ENCODE measurements around the gene TNK2.
"Not testable (repeated sequence)": the region's sequence is repeated elsewhere in the genome, so short reads cannot be mapped to it uniquely, and the experiment has no call there.

TNK2 gene

GRCh38 chr3:195825191-195825588 is 83.2 kb downstream of the TNK2 start:
- Histone ChIP-seq H4K8ac (ENCODE audit: low read length) (no peak overlapping the region), H2BK12ac (ENCODE audit: low read length in 2 of 2) (no peak overlapping the region), H3K23ac (ENCODE audit: low read length in 2 of 2) (no peak overlapping the region), H3K18ac (ENCODE audit: low read depth in 1 of 2, low read length in 2 of 2) (no peak overlapping the region), H4K91ac (ENCODE audit: low read length) (no peak overlapping the region), H3K14ac (ENCODE audit: low read length in 2 of 2) (no peak overlapping the region), H3K79me1 (replicated peaks; ENCODE audit: low read length, poor library complexity, severe bottlenecking) (no peaks in the 10 kb centered on the region), H3K36me3 (ENCODE audit: control insufficient read depth in 1 of 2, insufficient read depth in 2 of 2, low read depth in 1 of 2, low read length in 2 of 2) (no peaks in the 10 kb centered on the region), H2BK120ac (ENCODE audit: low read depth, low read length) (no peak overlapping the region), H3K9ac (ENCODE audit: low read length) (no peak overlapping the region), H3K4me2 (ENCODE audit: low read length, poor library complexity, severe bottlenecking) (no peak overlapping the region), H2AFZ (ENCODE audit: low read depth, low read length) (no peak overlapping the region), H3K9me3 (ENCODE audit: control insufficient read depth, low read length) (no peaks in the 10 kb centered on the region), H2AK5ac (ENCODE audit: low read length, severe bottlenecking) (no peak overlapping the region), H3K4ac (ENCODE audit: low read depth in 1 of 2, low read length in 2 of 2) (no peak overlapping the region), H3K4me1 (ENCODE audit: control insufficient read depth, insufficient read depth, low read depth, low read length) (peaks cover 3% of the 10 kb centered on the region), H3K27me3 (ENCODE audit: control insufficient read depth in 1 of 2, insufficient read depth in 1 of 2, low read length in 2 of 2) (peaks cover 12 to 57% of the 10 kb centered on the region in 2 experiments), H2BK15ac (ENCODE audit: low read depth, poor library complexity, severe bottlenecking) (no peak overlapping the region), H2BK5ac (ENCODE audit: low read depth, low read length, poor library complexity, severe bottlenecking) (no peak overlapping the region), H3K27ac (ENCODE audit: low read length, poor library complexity, severe bottlenecking) (no peak overlapping the region), H3K4me3 (ENCODE audit: insufficient read depth in 1 of 2, low read depth in 1 of 2, low read length in 2 of 2) (no peak overlapping the region)
- no peak for DNase-seq
- WGBS = 75% methylated on average over 15 of the region's 15 CpGs

- H3K4me1 ChIP-seq (ENCODE audit: control insufficient read depth, insufficient read depth, low read depth, low read length); H2AFZ ChIP-seq (ENCODE audit: low read depth, low read length); H2BK12ac ChIP-seq (ENCODE audit: low read length in 2 of 2); H2AK5ac ChIP-seq (ENCODE audit: low read length, severe bottlenecking); H3K4me3 ChIP-seq (ENCODE audit: insufficient read depth in 1 of 2, low read depth in 1 of 2, low read length in 2 of 2); H3K4ac ChIP-seq (ENCODE audit: low read depth in 1 of 2, low read length in 2 of 2); H3K9ac ChIP-seq (ENCODE audit: low read length); H2BK15ac ChIP-seq (ENCODE audit: low read depth, poor library complexity, severe bottlenecking); H3K79me1 ChIP-seq (replicated peaks; ENCODE audit: low read length, poor library complexity, severe bottlenecking); H2BK120ac ChIP-seq (ENCODE audit: low read depth, low read length); H4K8ac ChIP-seq (ENCODE audit: low read length); H4K91ac ChIP-seq (ENCODE audit: low read length); H3K27ac ChIP-seq (ENCODE audit: low read length, poor library complexity, severe bottlenecking); H3K36me3 ChIP-seq (ENCODE audit: control insufficient read depth in 1 of 2, insufficient read depth in 2 of 2, low read depth in 1 of 2, low read length in 2 of 2); H3K9me3 ChIP-seq (ENCODE audit: control insufficient read depth, low read length); H3K23ac ChIP-seq (ENCODE audit: low read length in 2 of 2); H3K14ac ChIP-seq (ENCODE audit: low read length in 2 of 2); H3K18ac ChIP-seq (ENCODE audit: low read depth in 1 of 2, low read length in 2 of 2); H2BK5ac ChIP-seq (ENCODE audit: low read depth, low read length, poor library complexity, severe bottlenecking); DNase-seq; H3K4me2 ChIP-seq (ENCODE audit: low read length, poor library complexity, severe bottlenecking): not testable (repeated sequence)
- H3K27me3 ChIP-seq (ENCODE audit: control insufficient read depth in 1 of 2, insufficient read depth in 1 of 2, low read length in 2 of 2) = peaks cover 14 to 56% of the 10 kb centered on the region in 2 experiments
- 76% methylated on average over 10 of the region's 13 CpGs for WGBS
Observed at GRCh38 chr3:195824425-195825190, 83.7 kb downstream of the TNK2 start.

GRCh38 chr3:195823999-195824398 is 84.4 kb downstream of the TNK2 start:
- Histone ChIP-seq H2BK5ac (ENCODE audit: low read depth, low read length, poor library complexity, severe bottlenecking) (no peak overlapping the region), H3K4ac (ENCODE audit: low read depth in 1 of 2, low read length in 2 of 2) (no peak overlapping the region), H3K27ac (ENCODE audit: low read length, poor library complexity, severe bottlenecking) (no peak overlapping the region), H3K9me3 (ENCODE audit: control insufficient read depth, low read length) (no peaks in the 10 kb centered on the region), H3K18ac (ENCODE audit: low read depth in 1 of 2, low read length in 2 of 2) (no peak overlapping the region), H3K9ac (ENCODE audit: low read length) (no peak overlapping the region), H2BK12ac (ENCODE audit: low read length in 2 of 2) (no peak overlapping the region), H3K23ac (ENCODE audit: low read length in 2 of 2) (no peak overlapping the region), H2AFZ (ENCODE audit: low read depth, low read length) (no peak overlapping the region), H2BK120ac (ENCODE audit: low read depth, low read length) (no peak overlapping the region), H3K36me3 (ENCODE audit: control insufficient read depth in 1 of 2, insufficient read depth in 2 of 2, low read depth in 1 of 2, low read length in 2 of 2) (no peaks in the 10 kb centered on the region), H2AK5ac (ENCODE audit: low read length, severe bottlenecking) (no peak overlapping the region), H2BK15ac (ENCODE audit: low read depth, poor library complexity, severe bottlenecking) (no peak overlapping the region), H3K4me3 (ENCODE audit: insufficient read depth in 1 of 2, low read depth in 1 of 2, low read length in 2 of 2) (no peak overlapping the region), H4K91ac (ENCODE audit: low read length) (no peak overlapping the region), H4K8ac (ENCODE audit: low read length) (no peak overlapping the region), H3K27me3 (ENCODE audit: control insufficient read depth in 1 of 2, insufficient read depth in 1 of 2, low read length in 2 of 2) (peaks cover 14 to 50% of the 10 kb centered on the region in 2 experiments), H3K4me1 (ENCODE audit: control insufficient read depth, insufficient read depth, low read depth, low read length) (peaks cover 5% of the 10 kb centered on the region), H3K79me1 (replicated peaks; ENCODE audit: low read length, poor library complexity, severe bottlenecking) (no peaks in the 10 kb centered on the region), H3K4me2 (ENCODE audit: low read length, poor library complexity, severe bottlenecking) (no peak overlapping the region), H3K14ac (ENCODE audit: low read length in 2 of 2) (no peak overlapping the region)
- no peak for DNase-seq
- 74% methylated on average over 12 of the region's 13 CpGs for WGBS

- H3K27ac ChIP-seq (ENCODE audit: low read length, poor library complexity, severe bottlenecking) = no peak overlapping the region
- no peak overlapping the region for H3K23ac ChIP-seq (ENCODE audit: low read length in 2 of 2)
- no peak overlapping the region for H2BK120ac ChIP-seq (ENCODE audit: low read depth, low read length)
- H3K27me3 ChIP-seq (ENCODE audit: control insufficient read depth in 1 of 2, insufficient read depth in 1 of 2, low read length in 2 of 2) = peaks cover 14 to 49% of the 10 kb centered on the region in 2 experiments
- H3K9me3 ChIP-seq (ENCODE audit: control insufficient read depth, low read length) = no peaks in the 10 kb centered on the region
- H4K91ac ChIP-seq (ENCODE audit: low read length) = no peak overlapping the region
- no peak overlapping the region for H2BK5ac ChIP-seq (ENCODE audit: low read depth, low read length, poor library complexity, severe bottlenecking)
- H3K4ac ChIP-seq (ENCODE audit: low read depth in 1 of 2, low read length in 2 of 2) = no peak overlapping the region
- H2BK12ac ChIP-seq (ENCODE audit: low read length in 2 of 2) = no peak overlapping the region
- H3K4me3 ChIP-seq (ENCODE audit: insufficient read depth in 1 of 2, low read depth in 1 of 2, low read length in 2 of 2) = no peak overlapping the region
- 66% methylated on average over 8 of the region's 10 CpGs for WGBS
- no peak overlapping the region for H2AFZ ChIP-seq (ENCODE audit: low read depth, low read length)
- no peak for DNase-seq
- H3K9ac ChIP-seq (ENCODE audit: low read length) = no peak overlapping the region
- H3K4me2 ChIP-seq (ENCODE audit: low read length, poor library complexity, severe bottlenecking) = no peak overlapping the region
- no peak overlapping the region for H3K18ac ChIP-seq (ENCODE audit: low read depth in 1 of 2, low read length in 2 of 2)
- H3K4me1 ChIP-seq (ENCODE audit: control insufficient read depth, insufficient read depth, low read depth, low read length) = peaks cover 5% of the 10 kb centered on the region
- H4K8ac ChIP-seq (ENCODE audit: low read length) = no peak overlapping the region
- no peaks in the 10 kb centered on the region for H3K79me1 ChIP-seq (replicated peaks; ENCODE audit: low read length, poor library complexity, severe bottlenecking)
- H3K14ac ChIP-seq (ENCODE audit: low read length in 2 of 2) = no peak overlapping the region
- no peak overlapping the region for H2AK5ac ChIP-seq (ENCODE audit: low read length, severe bottlenecking)
- H2BK15ac ChIP-seq (ENCODE audit: low read depth, poor library complexity, severe bottlenecking) = no peak overlapping the region
- no peaks in the 10 kb centered on the region for H3K36me3 ChIP-seq (ENCODE audit: control insufficient read depth in 1 of 2, insufficient read depth in 2 of 2, low read depth in 1 of 2, low read length in 2 of 2)
Observed at GRCh38 chr3:195823280-195823679, 85.1 kb downstream of the TNK2 start.
